Tibial artery (tissue), 4 donors: Measurements from ENCODE around the gene CA6.

Experiments used
- DNase-seq, 2 donors: peaks; one replicate each; pipeline ENCODE4 v3.0.0-alpha.2; 2019
- H3K27ac ChIP-seq, 2 donors: fragments of 200-600 bp; sonication (generic) in 1 of 2; 1 replicate in 1 of 2; 2 replicates in 1 of 2; pipeline ENCODE4 v1.5.1; 2018 to 2019; ENCODE audit warnings: mild to moderate bottlenecking in 1 of 2
- H3K27me3 ChIP-seq, 2 donors: fragments of 200-600 bp; sonication (generic) in 1 of 2; one replicate each; pipeline versions ENCODE4 v1.5.1 to v1.6.0; 2016 to 2019
- H3K36me3 ChIP-seq, 3 donors: fragments of 200-600 bp; sonication (generic) in 2 of 3; one replicate each; pipeline ENCODE4 v1.5.1; 2016 to 2019; ENCODE audit warnings: mild to moderate bottlenecking in 2 of 3
- H3K4me1 ChIP-seq, 4 donors: fragments of 200-600 bp; sonication (generic) in 2 of 4; 1 replicate in 3 of 4; 2 replicates in 1 of 4; pipeline ENCODE4 v1.5.1; 2016 to 2019
- H3K4me3 ChIP-seq, 2 donors: fragments of 200-600 bp; sonication (generic) in 1 of 2; 1 replicate in 1 of 2; 2 replicates in 1 of 2; pipeline ENCODE4 v1.5.1; 2018 to 2019; ENCODE audit warnings: mild to moderate bottlenecking in 2 of 2
- H3K9me3 ChIP-seq, 3 donors: fragments of 200-600 bp; sonication (generic) in 1 of 3; one replicate each; pipeline ENCODE4 v1.5.1; 2016 to 2019
- intact Hi-C: fragments of 100-400 bp; cut with DNase I; formaldehyde crosslinking; loops from one replicate; pipeline ENCODE4 v1.15.0; 2023; ENCODE audit warnings: low total_unique reads
- TF ChIP-seq, protein P1 (sequence below), 2 experiments: fragments of 200-600 bp in 1 of 2; fragments of 450-650 bp in 1 of 2; IDR thresholded peaks; one replicate each; pipeline ENCODE4 v1.5.1; 2017 to 2019; ENCODE audit warnings: antibody characterized with exemption in 2 of 2, mild to moderate bottlenecking in 1 of 2, moderate library complexity in 1 of 2

Gene CA6

DNA sequence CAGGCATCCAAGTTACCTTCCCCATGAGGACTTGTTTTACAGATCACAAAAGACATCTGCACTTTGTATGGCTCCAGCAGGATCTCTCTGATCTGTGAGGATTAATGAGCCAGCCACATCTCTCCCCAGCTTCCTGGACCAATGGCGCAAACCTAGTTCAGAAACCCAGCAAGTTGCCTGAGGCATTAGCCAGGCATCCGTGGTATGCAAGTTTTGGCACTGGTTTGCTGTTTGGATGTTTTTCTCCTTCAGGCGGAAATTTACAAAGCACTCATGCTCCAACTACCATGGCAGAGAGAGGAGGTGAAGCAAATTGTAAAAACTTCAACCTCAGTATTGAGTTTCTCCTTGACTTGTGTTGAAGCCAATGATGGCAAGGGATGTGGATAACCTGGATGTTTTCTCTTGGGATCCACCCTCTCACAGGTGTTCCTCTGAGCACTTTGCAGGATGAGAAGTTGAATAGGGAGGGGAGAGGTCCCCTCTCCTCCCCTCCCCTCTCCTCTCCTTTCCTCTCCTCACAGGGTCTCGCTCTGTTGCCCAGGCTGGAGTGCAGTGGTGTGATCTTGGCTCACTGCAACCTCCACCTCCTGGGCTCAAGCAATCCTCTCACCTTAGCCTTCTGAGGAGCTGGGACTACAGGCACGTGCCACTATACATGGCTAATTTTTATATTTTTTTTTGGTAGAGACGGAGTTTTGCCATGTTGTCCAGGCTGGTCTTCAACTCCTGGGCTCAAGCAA is 41.6 kb upstream of the CA6 start:
- Histone ChIP-seq H3K4me3 (no peak overlapping the region), H3K4me1 (peaks cover 0 to 71% (median 37%) of the 10 kb centered on the region in 4 donors), H3K9me3 (no peaks in the 10 kb centered on the region), H3K36me3 (no peaks in the 10 kb centered on the region), H3K27me3 (no peaks in the 10 kb centered on the region), H3K27ac (peak overlapping the region; percentile 76 to 79)
- TF ChIP-seq, protein P1, sequence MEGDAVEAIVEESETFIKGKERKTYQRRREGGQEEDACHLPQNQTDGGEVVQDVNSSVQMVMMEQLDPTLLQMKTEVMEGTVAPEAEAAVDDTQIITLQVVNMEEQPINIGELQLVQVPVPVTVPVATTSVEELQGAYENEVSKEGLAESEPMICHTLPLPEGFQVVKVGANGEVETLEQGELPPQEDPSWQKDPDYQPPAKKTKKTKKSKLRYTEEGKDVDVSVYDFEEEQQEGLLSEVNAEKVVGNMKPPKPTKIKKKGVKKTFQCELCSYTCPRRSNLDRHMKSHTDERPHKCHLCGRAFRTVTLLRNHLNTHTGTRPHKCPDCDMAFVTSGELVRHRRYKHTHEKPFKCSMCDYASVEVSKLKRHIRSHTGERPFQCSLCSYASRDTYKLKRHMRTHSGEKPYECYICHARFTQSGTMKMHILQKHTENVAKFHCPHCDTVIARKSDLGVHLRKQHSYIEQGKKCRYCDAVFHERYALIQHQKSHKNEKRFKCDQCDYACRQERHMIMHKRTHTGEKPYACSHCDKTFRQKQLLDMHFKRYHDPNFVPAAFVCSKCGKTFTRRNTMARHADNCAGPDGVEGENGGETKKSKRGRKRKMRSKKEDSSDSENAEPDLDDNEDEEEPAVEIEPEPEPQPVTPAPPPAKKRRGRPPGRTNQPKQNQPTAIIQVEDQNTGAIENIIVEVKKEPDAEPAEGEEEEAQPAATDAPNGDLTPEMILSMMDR (IDR thresholded peaks at IDR 0.05), result peak in 1 of 2 experiments; percentile 17
- DNase-seq, result peak; percentile 76 to 87
- intact Hi-C loops, result no loop called here

DNA sequence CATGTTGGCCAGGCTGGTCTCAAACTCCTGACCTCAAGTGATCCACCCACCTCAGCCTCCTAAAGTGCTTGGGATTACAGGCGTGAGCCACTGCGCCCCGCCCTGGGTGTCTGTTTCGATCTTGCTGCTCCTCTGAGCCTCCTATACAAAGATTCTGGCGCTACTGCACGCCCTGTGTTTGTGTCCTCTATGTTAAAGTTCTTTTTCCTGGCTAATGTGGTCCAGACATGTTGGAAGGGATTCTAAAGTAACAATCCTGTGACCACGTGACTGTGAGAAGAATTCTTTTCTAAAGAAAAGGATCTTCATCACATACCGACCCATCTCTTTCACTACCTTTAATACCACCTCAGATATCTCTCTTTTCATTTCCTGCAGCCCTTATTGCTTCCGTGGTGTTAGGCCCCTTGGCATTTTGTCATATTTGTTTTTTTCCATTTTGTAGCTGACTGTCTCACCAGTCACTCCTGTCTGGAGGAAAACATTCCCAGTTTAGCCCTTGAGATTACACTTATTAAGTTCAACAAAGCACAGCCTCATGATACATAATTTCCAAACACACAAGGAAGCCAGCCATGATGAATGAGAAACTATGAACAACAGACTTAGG is 40.0 kb upstream of the CA6 start:
- intact Hi-C loops, result no loop called here
- no peak overlapping the region for H3K4me3 ChIP-seq
- H3K36me3 ChIP-seq, result no peaks in the 10 kb centered on the region
- peaks cover 0 to 59% (median 35%) of the 10 kb centered on the region in 4 donors for H3K4me1 ChIP-seq
- no peaks in the 10 kb centered on the region for H3K9me3 ChIP-seq
- no peak for DNase-seq
- H3K27me3 ChIP-seq, result no peaks in the 10 kb centered on the region
- TF ChIP-seq, protein P1 (IDR thresholded peaks at IDR 0.05), result no peak
- H3K27ac ChIP-seq, result peak overlapping the region; percentile 76 to 79

DNA sequence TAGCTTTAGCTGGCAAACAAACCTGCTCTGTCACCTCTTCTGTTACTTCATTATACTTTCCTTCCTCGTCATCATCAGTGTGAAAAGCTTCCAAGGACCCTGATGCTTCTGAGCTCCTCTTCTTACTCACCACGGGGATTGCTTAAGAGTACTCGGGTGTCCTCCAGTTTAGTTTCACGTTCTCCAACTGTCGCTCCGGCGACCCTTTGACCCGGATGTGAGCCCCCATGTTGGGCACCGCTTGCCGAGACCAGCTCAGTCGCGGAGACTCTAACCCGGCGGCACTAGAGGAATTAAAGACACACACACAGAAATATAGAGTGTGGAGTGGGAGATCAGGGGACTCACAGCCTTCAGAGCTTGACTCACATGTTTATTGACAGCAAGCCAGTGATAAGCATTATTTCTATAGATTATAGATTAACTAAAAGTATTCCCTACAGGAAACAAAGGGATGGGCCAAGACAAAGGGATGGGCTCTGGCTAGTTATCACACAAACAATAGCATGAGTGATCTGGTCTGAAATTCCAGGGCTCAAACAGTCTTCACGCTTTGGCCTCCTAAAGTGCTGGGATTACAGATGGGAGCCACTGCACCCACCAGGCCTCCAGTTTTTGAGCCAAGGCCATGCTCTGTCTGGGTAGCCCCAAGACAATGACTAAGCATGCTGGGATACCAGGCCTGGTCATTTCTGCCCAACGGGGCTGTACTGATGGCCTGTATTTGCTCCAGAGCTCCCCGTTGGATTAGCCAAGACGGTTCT is 37.1 kb upstream of the CA6 start:
- Histone ChIP-seq H3K27ac (peak overlapping the region in 1 of 2 donors; percentile 57), H3K27me3 (no peaks in the 10 kb centered on the region), H3K4me1 (peaks cover 0 to 34% (median 27%) of the 10 kb centered on the region in 4 donors), H3K4me3 (no peak overlapping the region), H3K36me3 (no peaks in the 10 kb centered on the region), H3K9me3 (no peaks in the 10 kb centered on the region)
- TF ChIP-seq, protein P1 (IDR thresholded peaks at IDR 0.05), result no peak
- no peak for DNase-seq
- intact Hi-C loops, result no loop called here

DNA sequence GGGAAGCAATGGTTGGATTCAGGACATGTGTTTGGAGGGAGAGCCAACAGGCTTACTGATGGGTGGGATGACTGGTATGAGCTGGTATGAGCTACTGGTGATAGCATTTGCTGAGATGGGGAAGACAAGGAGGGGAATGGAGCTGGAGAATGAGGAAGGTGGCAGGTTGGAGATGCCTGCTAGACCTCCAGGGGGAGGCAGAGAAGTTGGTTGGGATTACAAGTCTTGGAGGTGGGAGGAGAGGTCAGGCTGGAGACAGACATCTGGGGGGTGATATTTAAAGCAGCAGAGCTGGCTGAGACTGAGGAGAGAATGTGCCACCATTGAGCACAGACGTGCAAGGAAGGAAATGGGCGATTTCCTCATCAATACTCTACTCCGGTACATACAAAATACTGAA is 35.3 kb upstream of the CA6 start:
- H3K9me3 ChIP-seq, result no peaks in the 10 kb centered on the region

DNA sequence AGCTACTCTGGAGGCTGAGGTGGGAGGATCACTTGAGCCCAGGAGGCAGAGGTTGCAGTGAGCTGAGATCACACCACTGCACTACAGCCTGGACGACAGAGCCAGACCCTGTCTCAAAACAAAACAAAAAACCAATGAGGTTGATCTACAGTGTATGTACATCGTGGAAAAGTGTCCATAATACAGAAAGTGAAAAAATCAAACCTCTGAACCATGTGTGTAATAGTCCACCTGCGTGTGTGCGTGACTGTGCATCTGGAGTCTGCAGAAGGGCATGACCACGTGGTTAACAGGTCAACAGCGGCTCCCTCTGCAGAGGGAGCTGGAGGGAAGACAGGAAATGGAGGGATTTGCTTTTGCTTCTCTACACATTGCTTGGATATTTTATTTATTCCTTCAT is 34.8 kb upstream of the CA6 start:
- no peaks in the 10 kb centered on the region for H3K36me3 ChIP-seq
- H3K27me3 ChIP-seq, result no peaks in the 10 kb centered on the region
- intact Hi-C loops, result no loop called here
- DNase-seq, result no peak
- H3K4me3 ChIP-seq, result no peak overlapping the region
- no peaks in the 10 kb centered on the region for H3K9me3 ChIP-seq
- H3K4me1 ChIP-seq, result peaks cover 0 to 11% (median 4%) of the 10 kb centered on the region in 4 donors
- TF ChIP-seq, protein P1 (IDR thresholded peaks at IDR 0.05), result no peak
- no peak overlapping the region for H3K27ac ChIP-seq

More for the DNA sequence above, 35.3 kb upstream of the CA6 start:
- H3K4me3 ChIP-seq, result no peak overlapping the region
- intact Hi-C loops, result no loop called here
- H3K36me3 ChIP-seq, result no peaks in the 10 kb centered on the region
- no peak for DNase-seq
- H3K27ac ChIP-seq, result no peak overlapping the region
- no peaks in the 10 kb centered on the region for H3K27me3 ChIP-seq
- peaks cover 0 to 16% (median 10%) of the 10 kb centered on the region in 4 donors for H3K4me1 ChIP-seq
- TF ChIP-seq, protein P1 (IDR thresholded peaks at IDR 0.05), result no peak
